Measurements from ENCODE around the gene ACOT4.

- TF ChIP-seq CTCF (IDR thresholded peaks at IDR 0.05; ENCODE audit: poor library complexity, severe bottlenecking) (no peak), EZH2 (IDR thresholded peaks at IDR 0.05; ENCODE audit: borderline replicate concordance, insufficient read depth, low read length, poor library complexity, severe bottlenecking) (no peak), TAF1 (IDR thresholded peaks at IDR 0.05; ENCODE audit: low read depth) (no peak), MXI1 (conservative IDR thresholded peaks at IDR 0.05; ENCODE audit: poor library complexity, severe bottlenecking) (no peak), EP300 (conservative IDR thresholded peaks at IDR 0.05; ENCODE audit: poor library complexity, severe bottlenecking) (no peak), RAD21 (conservative IDR thresholded peaks at IDR 0.05) (no peak), POLR2AphosphoS5 (IDR thresholded peaks at IDR 0.05) (no peak)
Measured at GRCh38 chr14:73610687-73611086, 19.0 kb downstream of the ACOT4 start.
